Measurements from ENCODE around the gene HHLA2. TPM values are rescaled to one million over a fixed set of nuclear protein-coding genes. Genes with fewer than 3 reads are reported as not detected.

The HHLA2 gene
- total RNA-seq, 2 experiments from 2014 or later, result 0.36 TPM

DNA sequence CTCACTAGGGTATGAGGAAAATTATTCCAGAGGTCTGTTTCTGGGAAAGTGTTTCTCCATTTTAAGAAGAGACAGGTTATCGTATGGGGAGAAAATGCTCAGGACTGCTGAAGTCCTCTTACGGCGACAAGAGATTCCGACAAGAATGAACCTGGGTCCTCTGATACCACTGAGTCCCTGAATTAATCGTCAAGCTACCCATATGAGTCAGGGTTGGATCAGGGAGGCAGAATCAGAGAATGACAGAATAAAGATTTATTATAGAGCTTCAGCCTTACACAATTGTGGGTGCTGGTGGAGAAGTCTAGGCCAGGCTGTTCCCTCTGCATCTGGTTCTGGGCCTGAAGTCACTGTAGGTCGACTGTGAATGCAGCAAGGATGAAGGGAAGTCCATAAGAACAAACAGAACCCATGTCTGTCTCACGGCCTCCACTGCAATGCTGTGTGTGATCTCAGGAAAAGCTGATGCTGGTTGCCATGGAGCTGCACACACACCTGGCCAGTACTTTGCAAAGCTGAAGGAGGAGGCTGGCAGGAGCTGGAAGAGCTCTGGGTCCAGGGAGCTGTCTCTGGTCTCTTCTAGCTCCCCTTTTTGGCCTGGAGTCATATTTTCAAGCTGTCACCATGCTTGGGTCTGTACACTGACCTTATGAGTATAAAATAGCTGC lies 83.9 kb downstream of the HHLA2 start:
- no peak overlapping the region for H3K27ac Mint-ChIP-seq
- no peak overlapping the region for H3K4me3 Mint-ChIP-seq
- POLR2A ChIA-PET, result no interaction called here
- Histone ChIP-seq H3K9me3 (ENCODE audit: control insufficient read depth in 1 of 2, insufficient read depth in 1 of 2, low read length in 2 of 2) (no peaks in the 10 kb centered on the region), H3K27me3 (ENCODE audit: control insufficient read depth in 1 of 2, insufficient read depth in 2 of 2, low read length in 2 of 2) (no peaks in the 10 kb centered on the region), H3K4me3 (ENCODE audit: low read length) (no peak overlapping the region), H3K4me1 (ENCODE audit: insufficient read depth, low read length) (no peaks in the 10 kb centered on the region), H3K36me3 (ENCODE audit: insufficient read depth, low read length) (no peaks in the 10 kb centered on the region), H3K27ac (ENCODE audit: low read depth in 1 of 2, low read length in 2 of 2) (no peak overlapping the region)
- ATAC-seq (ENCODE audit: poor library complexity), result no peak
- no peaks in the 10 kb centered on the region for H3K9me3 Mint-ChIP-seq
- TF ChIP-seq, protein P1, sequence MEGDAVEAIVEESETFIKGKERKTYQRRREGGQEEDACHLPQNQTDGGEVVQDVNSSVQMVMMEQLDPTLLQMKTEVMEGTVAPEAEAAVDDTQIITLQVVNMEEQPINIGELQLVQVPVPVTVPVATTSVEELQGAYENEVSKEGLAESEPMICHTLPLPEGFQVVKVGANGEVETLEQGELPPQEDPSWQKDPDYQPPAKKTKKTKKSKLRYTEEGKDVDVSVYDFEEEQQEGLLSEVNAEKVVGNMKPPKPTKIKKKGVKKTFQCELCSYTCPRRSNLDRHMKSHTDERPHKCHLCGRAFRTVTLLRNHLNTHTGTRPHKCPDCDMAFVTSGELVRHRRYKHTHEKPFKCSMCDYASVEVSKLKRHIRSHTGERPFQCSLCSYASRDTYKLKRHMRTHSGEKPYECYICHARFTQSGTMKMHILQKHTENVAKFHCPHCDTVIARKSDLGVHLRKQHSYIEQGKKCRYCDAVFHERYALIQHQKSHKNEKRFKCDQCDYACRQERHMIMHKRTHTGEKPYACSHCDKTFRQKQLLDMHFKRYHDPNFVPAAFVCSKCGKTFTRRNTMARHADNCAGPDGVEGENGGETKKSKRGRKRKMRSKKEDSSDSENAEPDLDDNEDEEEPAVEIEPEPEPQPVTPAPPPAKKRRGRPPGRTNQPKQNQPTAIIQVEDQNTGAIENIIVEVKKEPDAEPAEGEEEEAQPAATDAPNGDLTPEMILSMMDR (IDR thresholded peaks at IDR 0.05), result no peak
- no peaks in the 10 kb centered on the region for H3K4me1 Mint-ChIP-seq (ENCODE audit: low read depth)
- intact Hi-C loops (cut with DNase I, micrococcal nuclease), result no loop called here
- CTCF ChIA-PET, result no interaction called here
- DNase-seq, result no peak
- H3K36me3 Mint-ChIP-seq (ENCODE audit: low read depth), result no peaks in the 10 kb centered on the region
- H3K27me3 Mint-ChIP-seq, result no peaks in the 10 kb centered on the region

DNA sequence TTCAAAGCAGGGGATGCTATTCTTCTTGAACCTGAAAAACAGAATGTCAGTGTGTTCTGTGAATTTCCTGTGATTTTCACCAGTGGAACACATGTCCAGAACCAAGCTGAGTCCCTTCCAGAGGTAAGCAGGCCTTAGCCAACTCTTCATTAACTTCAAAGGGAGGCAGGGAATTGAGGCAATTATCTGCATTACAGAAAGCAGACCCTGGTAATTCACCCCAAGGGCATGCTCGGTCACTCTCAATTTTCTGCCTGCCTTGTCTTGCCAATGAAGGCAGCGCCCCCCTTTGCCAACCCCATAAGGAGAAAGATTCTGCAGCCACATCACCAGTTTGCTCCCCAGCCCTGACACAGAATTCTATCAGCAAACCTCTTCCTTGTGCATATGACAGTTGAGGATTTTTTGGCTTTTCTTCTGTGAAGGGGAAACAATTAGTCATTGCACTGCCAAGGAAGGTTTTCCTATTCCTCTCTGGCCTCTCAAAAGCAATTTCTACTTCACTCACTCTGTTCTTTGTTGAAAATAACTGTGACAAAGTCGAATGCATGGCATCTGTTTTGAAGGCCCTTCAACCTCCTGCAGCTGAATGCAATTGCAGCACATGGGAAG lies 85.3 kb downstream of the HHLA2 start:
- Histone ChIP-seq H3K36me3 (ENCODE audit: insufficient read depth, low read length) (no peaks in the 10 kb centered on the region), H3K4me1 (ENCODE audit: insufficient read depth, low read length) (no peaks in the 10 kb centered on the region), H3K4me3 (ENCODE audit: low read length) (no peak overlapping the region), H3K9me3 (ENCODE audit: control insufficient read depth in 1 of 2, insufficient read depth in 1 of 2, low read length in 2 of 2) (no peaks in the 10 kb centered on the region), H3K27ac (ENCODE audit: low read depth in 1 of 2, low read length in 2 of 2) (no peak overlapping the region), H3K27me3 (ENCODE audit: control insufficient read depth in 1 of 2, insufficient read depth in 2 of 2, low read length in 2 of 2) (no peaks in the 10 kb centered on the region)
- H3K4me3 Mint-ChIP-seq, result no peak overlapping the region
- no peaks in the 10 kb centered on the region for H3K36me3 Mint-ChIP-seq (ENCODE audit: low read depth)
- CTCF ChIA-PET, result no interaction called here
- no peak overlapping the region for H3K27ac Mint-ChIP-seq
- TF ChIP-seq, protein P1 (IDR thresholded peaks at IDR 0.05), result no peak
- POLR2A ChIA-PET, result no interaction called here
- no peaks in the 10 kb centered on the region for H3K4me1 Mint-ChIP-seq (ENCODE audit: low read depth)
- DNase-seq (no peak), ATAC-seq (ENCODE audit: poor library complexity) (no peak)
- intact Hi-C loops (cut with DNase I, micrococcal nuclease), result no loop called here
- no peaks in the 10 kb centered on the region for H3K9me3 Mint-ChIP-seq
- no peaks in the 10 kb centered on the region for H3K27me3 Mint-ChIP-seq

DNA sequence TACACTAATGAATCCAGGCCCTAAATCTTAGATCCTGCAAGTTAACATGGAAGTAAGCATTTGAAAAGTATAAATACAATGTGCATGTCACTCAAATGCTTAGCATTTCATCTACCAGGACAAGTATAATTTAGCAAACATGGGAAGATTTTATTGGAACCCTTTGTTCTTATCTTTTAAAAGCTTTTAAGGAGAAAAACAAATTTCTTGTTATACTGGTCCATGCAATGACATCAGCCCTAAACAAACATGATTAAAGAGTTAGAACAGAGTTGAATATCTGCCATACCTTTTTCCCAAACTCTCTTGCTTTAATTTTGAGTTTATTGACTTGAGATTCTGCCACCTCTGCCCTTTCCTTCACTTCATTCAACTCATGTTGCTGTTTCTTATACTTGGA lies 87.0 kb downstream of the HHLA2 start:
- Histone ChIP-seq H3K36me3 (ENCODE audit: insufficient read depth, low read length) (no peaks in the 10 kb centered on the region), H3K27ac (ENCODE audit: low read depth in 1 of 2, low read length in 2 of 2) (no peak overlapping the region), H3K27me3 (ENCODE audit: control insufficient read depth in 1 of 2, insufficient read depth in 2 of 2, low read length in 2 of 2) (no peaks in the 10 kb centered on the region), H3K4me3 (ENCODE audit: low read length) (no peak overlapping the region), H3K4me1 (ENCODE audit: insufficient read depth, low read length) (no peaks in the 10 kb centered on the region), H3K9me3 (ENCODE audit: control insufficient read depth in 1 of 2, insufficient read depth in 1 of 2, low read length in 2 of 2) (no peaks in the 10 kb centered on the region)
- ChIA-PET CTCF (no interaction called here), POLR2A (no interaction called here)
- intact Hi-C loops (cut with DNase I, micrococcal nuclease), result no loop called here
- TF ChIP-seq, protein P1 (IDR thresholded peaks at IDR 0.05), result no peak
- H3K36me3 Mint-ChIP-seq (ENCODE audit: low read depth), result no peaks in the 10 kb centered on the region
- DNase-seq, result no peak
- no peaks in the 10 kb centered on the region for H3K9me3 Mint-ChIP-seq
- no peaks in the 10 kb centered on the region for H3K4me1 Mint-ChIP-seq (ENCODE audit: low read depth)
- no peak overlapping the region for H3K27ac Mint-ChIP-seq
- H3K27me3 Mint-ChIP-seq, result no peaks in the 10 kb centered on the region
- no peak overlapping the region for H3K4me3 Mint-ChIP-seq
- no peak for ATAC-seq (ENCODE audit: poor library complexity)

All from CD4-positive, alpha-beta T cell (primary cell).